NT2/D1 (cell line): ENCODE measurements around the gene ITGB7.

Experiments used
- SUZ12 ChIP-seq: IDR thresholded peaks from 2 replicates; pipeline ENCODE4 v1.6.1; 2011; ENCODE audit not compliant: insufficient read length, insufficient read depth; ENCODE audit errors: extremely low read depth
- YY1 ChIP-seq: IDR thresholded peaks from 2 replicates; pipeline ENCODE4 v1.6.1; 2011; ENCODE audit not compliant: insufficient read length, insufficient read depth
- ZNF274 ChIP-seq: IDR thresholded peaks from 2 replicates; pipeline ENCODE4 v1.6.1; 2011; ENCODE audit warnings: mild to moderate bottlenecking, low read depth, low read length

GRCh38 chr12:53234271-53234914 lies 27.3 kb upstream of the ITGB7 start:
- TF ChIP-seq ZNF274 = no peak
- no peak for TF ChIP-seq SUZ12
- no peak for TF ChIP-seq YY1
